ENCODE data around the gene TMC4.

DNA sequence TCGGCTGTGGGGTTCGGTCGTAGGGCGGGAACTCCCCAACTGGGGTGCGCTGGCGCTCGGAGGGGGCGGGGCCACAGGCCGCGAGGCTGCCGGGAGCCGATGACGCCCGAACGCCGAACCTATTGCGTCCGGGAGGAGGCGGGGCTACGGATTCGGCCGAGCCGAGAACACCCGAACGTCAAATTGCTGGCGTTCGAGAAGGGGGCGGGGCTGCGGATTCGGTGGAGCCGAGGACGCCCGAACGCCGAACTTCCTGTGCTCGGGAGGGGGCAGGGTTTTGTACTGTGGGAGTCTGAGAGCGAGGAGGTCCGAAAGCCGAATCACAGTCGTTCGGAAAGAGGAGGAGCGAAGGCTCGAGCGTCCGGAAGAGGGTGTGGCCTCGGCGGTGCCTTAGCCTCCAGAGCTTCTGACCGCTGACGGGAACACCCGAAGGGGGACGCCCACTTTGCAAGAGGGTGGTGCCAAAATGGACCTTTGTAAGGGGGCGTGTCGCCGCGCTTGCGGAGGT, 17.6 kb upstream of the TMC4 start:
- TF ChIP-seq, protein P1, sequence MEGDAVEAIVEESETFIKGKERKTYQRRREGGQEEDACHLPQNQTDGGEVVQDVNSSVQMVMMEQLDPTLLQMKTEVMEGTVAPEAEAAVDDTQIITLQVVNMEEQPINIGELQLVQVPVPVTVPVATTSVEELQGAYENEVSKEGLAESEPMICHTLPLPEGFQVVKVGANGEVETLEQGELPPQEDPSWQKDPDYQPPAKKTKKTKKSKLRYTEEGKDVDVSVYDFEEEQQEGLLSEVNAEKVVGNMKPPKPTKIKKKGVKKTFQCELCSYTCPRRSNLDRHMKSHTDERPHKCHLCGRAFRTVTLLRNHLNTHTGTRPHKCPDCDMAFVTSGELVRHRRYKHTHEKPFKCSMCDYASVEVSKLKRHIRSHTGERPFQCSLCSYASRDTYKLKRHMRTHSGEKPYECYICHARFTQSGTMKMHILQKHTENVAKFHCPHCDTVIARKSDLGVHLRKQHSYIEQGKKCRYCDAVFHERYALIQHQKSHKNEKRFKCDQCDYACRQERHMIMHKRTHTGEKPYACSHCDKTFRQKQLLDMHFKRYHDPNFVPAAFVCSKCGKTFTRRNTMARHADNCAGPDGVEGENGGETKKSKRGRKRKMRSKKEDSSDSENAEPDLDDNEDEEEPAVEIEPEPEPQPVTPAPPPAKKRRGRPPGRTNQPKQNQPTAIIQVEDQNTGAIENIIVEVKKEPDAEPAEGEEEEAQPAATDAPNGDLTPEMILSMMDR (conservative IDR thresholded peaks at IDR 0.05; ENCODE audit: low read depth in 2 of 2): no peak
- TF ChIP-seq EZH2 (IDR thresholded peaks at IDR 0.05; ENCODE audit: low read depth, unreplicated experiment) (no peak), POLR2AphosphoS5 (IDR thresholded peaks at IDR 0.05; ENCODE audit: low read depth) (no peak), JUNB (IDR thresholded peaks at IDR 0.05; ENCODE audit: unreplicated experiment) (no peak), EZH2phosphoT487 (IDR thresholded peaks at IDR 0.05; ENCODE audit: unreplicated experiment) (no peak), CREB1 (CRISPR knock-in tag; IDR thresholded peaks at IDR 0.05; ENCODE audit: low read depth) (peak; percentile 2; the same call in 1 of the 2 replicates), ETS1 (IDR thresholded peaks at IDR 0.05) (no peak), ZNF331 (CRISPR knock-in tag; IDR thresholded peaks at IDR 0.05; ENCODE audit: low read depth) (no peak), STAT1 (IDR thresholded peaks at IDR 0.05; ENCODE audit: unreplicated experiment) (no peak)
- TF ChIP-seq, protein P2, sequence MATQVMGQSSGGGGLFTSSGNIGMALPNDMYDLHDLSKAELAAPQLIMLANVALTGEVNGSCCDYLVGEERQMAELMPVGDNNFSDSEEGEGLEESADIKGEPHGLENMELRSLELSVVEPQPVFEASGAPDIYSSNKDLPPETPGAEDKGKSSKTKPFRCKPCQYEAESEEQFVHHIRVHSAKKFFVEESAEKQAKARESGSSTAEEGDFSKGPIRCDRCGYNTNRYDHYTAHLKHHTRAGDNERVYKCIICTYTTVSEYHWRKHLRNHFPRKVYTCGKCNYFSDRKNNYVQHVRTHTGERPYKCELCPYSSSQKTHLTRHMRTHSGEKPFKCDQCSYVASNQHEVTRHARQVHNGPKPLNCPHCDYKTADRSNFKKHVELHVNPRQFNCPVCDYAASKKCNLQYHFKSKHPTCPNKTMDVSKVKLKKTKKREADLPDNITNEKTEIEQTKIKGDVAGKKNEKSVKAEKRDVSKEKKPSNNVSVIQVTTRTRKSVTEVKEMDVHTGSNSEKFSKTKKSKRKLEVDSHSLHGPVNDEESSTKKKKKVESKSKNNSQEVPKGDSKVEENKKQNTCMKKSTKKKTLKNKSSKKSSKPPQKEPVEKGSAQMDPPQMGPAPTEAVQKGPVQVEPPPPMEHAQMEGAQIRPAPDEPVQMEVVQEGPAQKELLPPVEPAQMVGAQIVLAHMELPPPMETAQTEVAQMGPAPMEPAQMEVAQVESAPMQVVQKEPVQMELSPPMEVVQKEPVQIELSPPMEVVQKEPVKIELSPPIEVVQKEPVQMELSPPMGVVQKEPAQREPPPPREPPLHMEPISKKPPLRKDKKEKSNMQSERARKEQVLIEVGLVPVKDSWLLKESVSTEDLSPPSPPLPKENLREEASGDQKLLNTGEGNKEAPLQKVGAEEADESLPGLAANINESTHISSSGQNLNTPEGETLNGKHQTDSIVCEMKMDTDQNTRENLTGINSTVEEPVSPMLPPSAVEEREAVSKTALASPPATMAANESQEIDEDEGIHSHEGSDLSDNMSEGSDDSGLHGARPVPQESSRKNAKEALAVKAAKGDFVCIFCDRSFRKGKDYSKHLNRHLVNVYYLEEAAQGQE (IDR thresholded peaks at IDR 0.05; ENCODE audit: unreplicated experiment): no peak
